DMS153 treated with DMSO at 0.1 percent for 48 hours (cell line): ENCODE data around the gene NSUN2.
"Not testable (repeated sequence)": the region's sequence is repeated elsewhere in the genome, so short reads cannot be mapped to it uniquely, and the experiment has no call there.

ENCODE experiments used
- DNase-seq: peaks from one replicate; lab custom pipeline; 2025; ENCODE audit not compliant: unreplicated experiment; lab: John Stamatoyannopoulos, UW

NSUN2 gene

DNA sequence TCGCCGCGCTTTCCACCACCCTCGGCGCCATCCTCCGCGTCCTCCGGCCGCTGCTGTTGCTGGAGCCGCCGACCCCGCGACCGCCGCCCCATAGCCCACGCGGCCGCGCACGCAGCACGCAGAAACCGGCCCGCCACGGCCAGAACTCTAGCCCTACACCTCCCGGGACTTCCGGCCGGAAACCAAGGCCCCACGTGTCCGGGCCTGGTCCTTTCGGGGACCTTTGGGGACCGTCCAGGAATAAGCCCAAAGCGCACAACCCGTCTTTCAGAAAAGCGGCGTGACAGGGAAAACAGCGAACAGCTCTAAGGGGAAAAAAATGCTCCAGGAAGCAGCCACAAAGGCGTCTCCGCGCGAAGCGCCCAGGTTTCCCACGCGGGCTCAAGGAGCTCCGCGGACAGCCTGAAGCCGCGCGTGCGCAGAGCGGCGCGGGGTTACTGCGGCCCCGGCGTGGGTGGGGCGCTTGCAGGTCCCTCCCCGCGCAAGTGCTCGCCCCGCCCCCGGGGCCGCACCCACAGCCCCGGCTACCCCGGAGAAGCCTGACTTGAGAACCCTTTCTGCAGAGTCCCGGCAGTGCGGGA lies at the start of gene NSUN2, which contains the start of gene SRD5A1:
Gene NSUN2 (minus strand): TSS at position 157 of the 581 bp plus-strand sequence. CDS start 65 bp downstream, at position 92.
Gene SRD5A1 (plus strand): TSS at position 553 of the 581 bp plus-strand sequence. CDS start 137 bp downstream, outside the sequence.
- DNase-seq = peak; percentile 96

DNA sequence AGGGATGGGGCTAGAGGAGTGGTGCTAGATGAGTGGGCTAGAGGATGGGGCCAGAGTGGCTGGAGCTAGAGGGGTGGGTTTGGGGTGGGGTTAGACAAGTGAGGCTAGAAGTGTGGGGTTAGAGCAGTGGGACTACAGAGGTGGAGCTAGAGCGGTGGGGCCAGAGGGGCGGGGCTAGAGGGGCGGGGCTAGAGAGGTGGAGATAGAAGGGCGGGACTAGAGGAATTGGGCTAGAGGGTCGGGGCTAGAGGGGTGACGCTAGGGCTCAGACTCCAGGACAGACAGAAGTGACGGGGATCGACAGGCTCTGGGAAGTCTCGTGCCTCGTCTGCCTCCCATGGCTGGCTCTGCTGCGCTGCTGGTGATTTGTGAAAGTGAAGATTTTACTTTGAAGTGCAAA lies 49.4 kb upstream of the NSUN2 start:
- no peak for DNase-seq

DNA sequence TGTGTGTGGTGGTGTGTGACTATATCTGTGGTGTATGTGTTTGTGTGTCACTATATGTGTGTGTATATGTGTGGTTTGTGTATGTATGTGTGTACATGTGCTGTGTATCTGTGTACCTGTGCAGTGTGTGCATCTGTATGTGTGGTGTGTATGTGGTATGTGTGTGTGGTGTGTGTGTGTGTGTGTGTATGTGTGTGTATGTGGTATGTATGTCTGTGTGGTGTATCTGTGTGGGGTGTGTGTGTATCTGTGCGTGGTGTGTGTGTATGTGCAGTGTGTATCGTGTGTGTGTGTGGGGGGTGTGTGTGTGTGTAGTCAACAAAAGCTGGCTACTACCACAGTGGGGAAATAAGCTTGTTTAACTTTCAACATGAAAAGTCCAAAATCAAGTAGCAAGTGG lies 48.8 kb upstream of the NSUN2 start:
- no peak for DNase-seq

DNA sequence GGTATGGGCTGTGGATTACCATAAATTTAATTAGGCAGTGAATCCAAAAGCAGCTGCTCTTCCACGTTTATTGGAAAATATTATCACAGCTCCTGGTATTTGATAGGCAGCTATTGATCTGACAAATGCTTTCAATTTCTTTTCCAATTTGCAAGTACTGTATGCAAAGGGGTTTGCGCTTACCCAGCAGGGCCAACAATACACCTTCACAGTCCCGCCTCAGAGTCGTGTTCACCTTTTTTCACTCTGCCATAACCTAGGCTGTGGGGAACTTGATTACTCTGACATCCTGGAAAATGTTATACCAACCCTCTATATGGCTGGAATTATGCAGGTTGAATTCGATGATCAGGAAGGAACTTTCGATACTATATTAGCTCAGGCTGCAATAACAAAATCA lies 48.1 kb upstream of the NSUN2 start:
- no peak for DNase-seq

DNA sequence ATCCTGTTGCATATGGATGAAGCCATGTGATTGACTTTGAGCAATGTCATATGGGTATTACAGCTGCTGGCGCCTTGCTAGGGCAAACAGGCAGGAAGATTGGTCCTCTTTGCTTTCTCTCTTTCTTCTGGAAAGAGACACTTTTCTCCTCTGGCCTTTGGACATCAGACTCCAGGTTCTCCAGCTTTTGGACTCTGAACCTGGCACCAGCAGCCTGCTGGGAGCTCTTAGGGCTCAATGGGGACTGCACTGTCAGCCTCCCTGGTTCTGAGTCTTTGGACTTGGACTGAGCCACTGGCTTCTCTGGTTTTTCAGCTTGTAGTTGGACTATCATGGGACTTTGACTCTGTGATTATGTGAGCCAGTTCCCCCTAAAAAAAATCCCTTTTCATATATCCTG lies 45.5 kb upstream of the NSUN2 start:
- no peak for DNase-seq

DNA sequence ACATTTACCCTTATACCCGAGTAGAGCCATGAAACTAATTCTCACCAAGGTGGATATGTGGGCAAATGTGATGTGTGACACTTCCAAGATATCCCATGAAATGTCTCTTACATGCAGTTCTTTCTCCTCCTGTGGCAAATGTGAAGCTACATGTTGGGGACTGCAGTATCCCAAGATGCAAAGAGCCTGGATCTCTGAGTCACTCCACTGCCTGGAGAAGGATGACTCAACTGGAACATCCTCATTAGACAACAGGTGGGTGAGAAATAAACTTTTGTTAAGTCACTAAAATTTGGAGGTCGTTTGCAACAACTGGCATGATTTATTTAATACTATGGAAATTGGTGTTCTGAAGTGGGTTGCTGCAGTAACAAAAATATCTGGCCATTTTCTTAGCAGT lies 43.9 kb upstream of the NSUN2 start:
- DNase-seq = no peak

DNA sequence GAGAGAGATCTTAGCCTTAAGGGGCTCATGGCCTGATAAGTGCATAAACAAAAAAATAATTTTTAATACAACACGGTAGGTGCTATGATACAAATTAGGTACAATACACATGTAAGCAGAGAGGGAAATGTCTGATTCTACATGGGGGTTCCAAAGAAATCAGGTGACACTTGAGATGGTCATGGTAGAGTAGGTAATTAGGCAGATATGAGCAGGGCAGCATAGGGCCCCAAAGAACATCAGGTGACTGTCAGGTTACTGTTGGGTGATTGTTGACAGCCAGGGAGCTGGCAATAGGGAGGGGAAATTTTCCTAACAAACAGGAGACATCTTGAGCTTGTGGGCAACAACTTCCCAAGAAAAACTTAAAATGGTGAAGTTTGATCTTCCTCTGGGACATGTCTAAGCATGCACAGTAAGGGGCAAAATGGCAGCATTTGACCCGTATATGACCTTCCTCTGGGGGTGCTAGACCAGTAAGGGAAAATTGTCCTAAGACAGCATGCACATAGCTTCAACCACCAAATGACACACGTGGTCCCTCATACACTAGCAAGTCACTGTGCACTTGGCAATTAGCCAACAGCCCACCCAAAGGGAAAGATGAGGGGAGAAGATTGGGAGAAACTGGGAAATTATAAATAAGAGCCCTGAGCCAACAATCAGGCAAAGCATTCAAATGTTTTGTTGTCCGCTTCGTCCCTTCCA lies 43.1 kb upstream of the NSUN2 start:
- no peak for DNase-seq

DNA sequence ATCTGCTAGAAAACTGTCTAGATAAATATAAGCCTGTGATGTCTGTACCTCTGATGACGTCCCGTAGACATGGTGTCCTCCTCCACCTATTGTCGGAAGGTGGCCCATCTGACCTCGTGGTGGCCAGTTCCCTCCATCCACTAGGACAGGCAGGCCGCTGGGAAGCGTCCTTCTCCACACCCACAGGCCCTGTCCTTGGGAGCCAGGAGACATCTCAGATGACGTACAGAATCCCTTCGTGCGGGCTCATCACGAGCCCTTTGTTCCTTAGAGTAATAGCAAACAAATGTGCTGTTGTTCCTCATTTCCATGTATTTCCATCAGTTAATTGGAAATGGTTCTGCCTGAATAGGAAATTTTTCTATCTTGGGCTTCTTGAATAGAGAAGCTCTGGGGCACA lies 42.0 kb upstream of the NSUN2 start:
- DNase-seq = no peak

DNA sequence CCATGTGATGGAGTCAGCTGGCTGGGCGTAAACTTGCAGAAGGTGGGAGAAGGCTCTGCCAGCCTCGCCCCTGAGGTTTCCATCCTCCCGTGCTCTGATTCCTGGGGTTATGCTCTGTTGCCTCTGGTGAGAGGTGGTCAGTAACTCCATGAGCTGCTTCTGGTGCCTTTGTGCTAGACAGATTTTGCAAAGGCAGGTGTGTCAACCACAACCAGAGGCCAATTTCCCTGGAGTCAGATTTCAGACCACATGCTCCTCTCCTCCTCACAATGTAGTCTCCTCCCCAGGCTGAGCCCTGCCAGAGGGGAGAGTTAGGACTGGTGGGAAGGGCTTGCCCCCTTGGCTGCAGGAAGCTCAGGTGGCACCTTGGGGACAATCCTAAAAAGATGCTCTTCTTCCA lies 41.6 kb upstream of the NSUN2 start:
- peak; percentile 60 for DNase-seq

DNA sequence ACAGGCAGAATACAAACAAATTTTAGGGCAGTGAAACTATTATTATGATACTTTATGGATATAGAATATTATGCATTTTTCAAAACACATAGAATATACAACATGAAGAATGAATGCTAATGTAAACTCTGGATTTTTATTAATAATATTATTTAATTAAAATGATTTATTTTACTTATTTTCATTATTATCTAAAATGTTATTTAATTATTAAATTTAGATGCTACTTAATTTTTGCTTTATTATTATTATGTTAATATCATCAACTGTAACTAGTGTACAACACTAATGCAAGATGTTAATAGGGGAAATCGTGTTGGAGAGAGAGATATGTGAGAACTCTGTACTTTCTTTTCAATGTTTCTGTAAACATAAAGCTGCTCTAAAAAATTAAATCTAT lies 41.1 kb upstream of the NSUN2 start:
- no peak for DNase-seq

DNA sequence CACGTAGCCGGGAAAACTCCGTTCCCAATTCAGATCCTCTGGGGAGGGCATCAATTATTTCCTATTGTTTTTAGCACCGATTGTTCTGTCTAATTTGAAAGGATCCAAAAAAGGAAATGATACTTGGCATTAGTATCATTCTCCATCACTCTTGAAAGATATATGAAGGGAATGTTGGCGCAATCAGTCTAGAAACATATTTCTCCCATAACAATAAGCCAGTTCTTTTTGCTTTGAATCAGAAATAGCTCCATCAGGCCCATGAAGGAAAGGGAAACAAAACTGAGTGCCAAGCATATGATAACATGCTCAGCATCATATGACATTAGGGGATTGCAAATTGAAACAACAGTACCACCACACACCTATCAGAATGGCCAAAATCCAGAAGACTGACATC lies 40.2 kb upstream of the NSUN2 start:
- DNase-seq = no peak

DNA sequence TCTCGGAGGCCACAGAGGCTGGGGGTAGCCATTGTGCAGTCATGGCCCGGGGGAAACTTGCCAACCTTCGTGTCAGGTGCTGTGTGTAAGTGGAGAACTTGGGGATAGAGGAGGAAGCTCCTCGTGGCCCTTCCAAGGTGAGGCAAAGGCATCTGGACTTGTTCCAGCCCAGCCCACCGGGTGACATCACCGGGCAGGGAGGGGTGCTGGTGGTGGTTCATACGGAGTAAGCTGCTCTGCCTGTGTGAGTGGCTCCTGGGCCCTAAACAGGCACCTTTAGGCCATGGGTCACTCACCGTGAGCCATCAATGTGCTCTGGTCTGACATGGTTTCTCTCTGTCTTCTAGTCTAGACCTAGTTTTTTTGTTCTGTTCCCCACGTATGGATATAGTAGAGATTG lies 35.9 kb upstream of the NSUN2 start:
- DNase-seq = not testable (repeated sequence)

DNA sequence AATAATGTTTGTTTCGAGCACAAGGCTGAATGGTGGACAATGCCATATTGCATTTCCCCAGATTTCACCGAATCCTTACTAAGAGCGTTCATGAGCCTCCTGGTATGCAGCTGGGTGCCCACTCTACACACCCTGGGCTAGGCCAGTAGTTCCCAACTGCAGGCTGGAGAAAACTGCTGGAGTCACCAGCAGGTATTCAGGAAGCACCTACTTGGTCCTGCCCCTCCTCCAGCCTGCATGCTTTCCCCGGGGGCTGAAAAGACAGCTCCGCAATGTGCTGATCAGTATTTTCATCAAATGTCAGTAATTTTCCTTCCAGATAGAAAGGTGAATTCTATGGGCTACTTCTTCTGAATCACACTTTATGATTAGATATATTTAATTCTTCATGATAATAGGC lies 34.8 kb upstream of the NSUN2 start:
- no peak for DNase-seq

DNA sequence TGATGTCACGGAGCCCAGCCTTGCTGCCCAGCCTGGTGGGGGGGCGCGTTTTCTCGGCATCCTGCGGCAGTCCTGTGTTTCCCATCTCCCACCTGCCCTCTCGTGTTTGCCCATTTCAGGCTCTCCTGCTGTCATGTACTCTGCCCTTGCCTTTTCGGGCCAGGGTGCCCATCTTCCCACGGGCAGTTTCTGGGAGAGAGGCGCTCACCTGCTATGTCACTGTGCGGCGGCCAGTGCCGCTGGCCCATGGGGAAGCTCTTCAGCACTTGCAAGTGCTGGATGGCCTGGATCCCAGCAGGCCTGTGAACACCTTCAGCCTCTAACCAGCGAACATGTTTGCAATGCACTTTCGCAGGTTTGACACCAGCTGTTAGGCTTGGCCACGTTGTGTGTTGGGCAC lies 33.9 kb upstream of the NSUN2 start:
- no peak for DNase-seq

DNA sequence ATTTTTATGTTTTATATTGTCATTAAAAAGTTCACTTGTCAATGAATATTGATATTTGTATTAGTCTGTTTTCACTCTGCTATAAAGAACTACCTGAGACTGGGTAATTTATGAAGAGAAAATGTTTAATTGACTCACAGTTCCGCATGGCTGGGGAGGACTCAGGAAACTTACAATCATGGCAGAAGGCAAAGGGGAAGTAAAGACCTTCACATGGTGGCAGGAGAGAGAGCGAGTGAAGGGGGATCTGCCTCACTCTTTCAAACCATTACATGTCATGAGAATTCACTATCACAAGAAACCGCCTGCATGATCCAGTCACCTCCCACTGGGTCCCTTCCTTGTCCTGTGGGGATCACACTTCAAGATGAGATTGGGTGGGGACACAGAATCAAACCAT lies 27.8 kb upstream of the NSUN2 start:
- no peak for DNase-seq

DNA sequence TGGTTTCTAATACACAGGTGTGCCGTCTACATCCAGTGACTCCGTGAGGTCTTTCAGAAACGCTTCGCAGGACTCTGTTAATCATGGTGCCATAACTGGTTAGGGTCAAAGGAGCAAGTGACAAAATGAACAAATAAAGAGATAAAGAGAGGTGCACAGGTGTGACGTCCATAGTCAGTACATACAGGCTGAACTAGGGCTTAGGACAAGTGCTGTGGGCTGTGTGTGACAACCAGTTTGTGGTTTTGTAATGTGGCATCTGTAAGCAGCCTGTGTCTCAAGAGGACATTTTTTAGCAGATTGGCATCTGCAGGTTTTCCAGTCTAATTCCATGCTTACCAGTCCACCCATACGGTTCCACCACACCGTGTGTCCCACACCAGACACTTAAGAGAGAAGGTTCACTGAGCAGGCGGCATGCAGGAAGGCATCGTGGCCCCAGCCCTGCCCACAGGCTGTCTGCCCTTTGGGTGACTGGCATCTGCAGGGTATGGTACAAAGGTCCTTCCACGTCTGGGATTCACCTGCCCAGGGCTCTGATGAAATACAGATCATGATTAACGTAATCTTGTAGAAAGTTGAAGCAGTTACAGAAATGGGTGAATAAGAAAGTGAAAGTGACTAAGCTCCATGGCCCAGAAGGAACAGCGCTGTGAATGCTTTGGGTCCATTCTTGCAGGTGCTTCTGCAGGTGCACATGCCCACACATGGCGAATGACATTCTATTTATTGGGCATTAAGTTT lies 27.3 kb upstream of the NSUN2 start:
- no peak for DNase-seq

DNA sequence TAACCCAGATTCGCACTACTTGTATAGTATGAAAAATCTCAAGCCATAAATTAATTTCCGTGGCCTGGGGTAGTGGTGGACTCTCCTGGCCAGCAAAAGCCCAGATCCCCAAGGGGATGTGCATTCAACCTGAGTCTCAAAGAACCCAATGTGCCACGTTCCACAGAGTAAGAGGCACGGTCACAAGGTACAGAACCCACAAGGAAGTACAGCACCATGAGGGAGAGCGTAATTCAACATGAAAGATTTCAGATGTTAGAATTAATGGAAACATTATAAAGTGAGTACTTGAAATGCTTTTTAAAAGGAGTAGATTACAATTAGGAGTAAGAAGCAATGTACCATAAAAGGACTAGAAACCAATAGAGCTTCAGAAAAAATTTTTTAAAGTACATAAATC lies 23.8 kb upstream of the NSUN2 start:
- DNase-seq = no peak

DNA sequence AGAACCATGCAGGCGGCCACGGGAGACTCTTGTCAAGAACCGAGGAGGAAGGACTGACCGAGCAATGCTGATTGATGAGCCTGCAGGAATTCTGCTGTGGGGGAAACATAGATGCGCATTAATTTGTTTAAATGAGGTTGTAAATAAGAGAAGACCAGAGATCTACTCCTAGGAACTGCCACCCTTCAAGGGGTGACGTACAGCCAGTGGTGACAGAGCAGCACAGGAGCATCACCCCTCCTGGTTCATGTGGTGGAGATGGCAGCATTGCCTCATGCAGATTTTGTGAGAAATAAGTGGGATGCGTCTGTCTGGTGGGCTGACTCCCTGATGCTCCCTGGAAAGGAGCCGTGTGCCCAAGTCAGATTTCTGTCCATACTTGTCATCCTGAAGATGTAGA lies 22.6 kb upstream of the NSUN2 start:
- DNase-seq = no peak

DNA sequence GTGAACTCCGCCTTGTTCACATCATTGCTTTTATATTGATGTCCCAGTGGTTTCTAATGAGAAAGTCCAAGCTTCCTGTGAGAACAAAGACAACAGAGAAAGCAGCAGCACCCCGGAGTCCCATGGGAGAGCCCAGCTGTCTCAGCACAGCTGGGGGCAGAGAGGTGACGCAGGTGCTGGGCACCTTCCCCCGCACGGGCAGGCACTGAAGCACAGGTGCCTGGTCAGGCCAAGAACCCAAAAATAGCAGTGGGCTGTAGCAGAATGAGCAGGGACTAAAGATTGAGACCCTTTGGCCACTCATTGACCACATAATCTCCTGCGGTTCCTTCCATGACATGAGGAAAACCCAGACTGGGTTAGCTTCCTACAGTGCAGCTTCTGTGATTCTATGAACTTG lies 19.2 kb upstream of the NSUN2 start:
- peak; percentile 88 for DNase-seq

DNA sequence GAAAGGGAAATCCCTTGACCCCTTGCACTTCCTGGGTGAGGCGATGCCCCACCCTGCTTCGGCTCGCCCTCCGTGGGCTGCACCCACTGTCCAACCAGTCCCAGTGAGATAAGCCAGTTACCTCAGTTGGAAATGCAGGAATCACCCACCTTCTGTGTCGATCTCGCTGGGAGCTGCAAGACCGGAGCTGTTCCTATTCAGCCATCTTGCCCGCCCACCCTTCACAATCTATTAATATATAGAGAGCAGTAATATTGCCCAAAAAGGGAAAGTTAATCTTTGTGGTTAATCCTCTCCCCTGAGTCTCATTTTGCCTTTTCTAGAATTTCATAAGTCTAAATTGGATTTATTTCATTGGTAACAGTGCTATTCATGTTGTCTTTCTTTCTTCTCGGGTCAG lies 16.8 kb upstream of the NSUN2 start:
- DNase-seq = no peak

DNA sequence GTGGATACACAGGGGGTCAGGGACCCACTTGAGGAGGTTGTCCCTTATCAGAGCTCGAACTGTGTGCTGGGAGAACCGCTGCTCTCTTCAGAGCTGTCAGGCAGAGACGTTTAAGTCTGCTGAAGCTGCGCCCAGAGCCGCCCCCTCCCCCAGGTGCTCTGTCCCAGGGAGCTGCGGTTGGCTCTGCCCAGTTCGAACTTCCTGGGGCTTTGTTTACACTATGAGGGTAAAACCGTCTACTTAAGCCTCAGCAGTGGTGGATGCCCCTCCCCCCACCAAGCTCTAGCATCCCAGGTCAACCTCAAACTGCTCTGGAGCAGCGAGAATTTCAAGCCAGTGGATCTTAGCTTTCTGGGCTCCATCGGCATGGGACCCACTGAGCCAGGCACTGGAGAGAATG lies 16.3 kb upstream of the NSUN2 start:
- peak; percentile 73 for DNase-seq
